HepG2 (cell line): ENCODE measurements around the gene RPS17. TPM values are rescaled to one million over a fixed set of nuclear protein-coding genes. Genes with fewer than 3 reads are reported as not detected.

Experiments
- ATAC-seq: fragments of 200-7000 bp; cut with Tn5 transposase; 3 replicates; pipeline ENCODE4 v1.9.1; 2020; ENCODE audit warnings: mild to moderate bottlenecking, moderate library complexity
- BruUV-seq: library from RNA; stranded (reverse); fragments of 400-500 nt; replicated peaks from 2 replicates; lab custom pipeline; 2021; lab: Mats Ljungman, UMichigan
- CTCF ChIA-PET: fragments of 300-600 bp; formaldehyde crosslinking; extraction: SDS; loops from one replicate; lab custom pipeline; 2021; ENCODE audit warnings: low total read pairs, inconsistent platforms, low intra/inter-chr PET ratio; lab: Yijun Ruan, JAX
- POLR2A ChIA-PET: fragments of 350-600 bp; sonication (Branson Sonifier 250); formaldehyde crosslinking; loops from one replicate; lab custom pipeline; 2020; ENCODE audit warnings: antibody characterized with exemption, inconsistent platforms; lab: Yijun Ruan, JAX
- DNase-seq: peaks from one replicate; pipeline ENCODE4 v3.0.0-alpha.2; 2015; ENCODE audit warnings: low spot score
- FAIRE-seq: peaks from 3 replicates; lab custom pipeline; 2011; peaks lifted over from hg19 to GRCh38; lab: Jason Lieb, UNC
- H2AFZ ChIP-seq: one replicate; pipeline ENCODE4 v1.6.1; 2011; ENCODE audit warnings: low read length, inconsistent platforms
- H3K27ac ChIP-seq: fragments of 300-600 bp; 3 replicates; pipeline ENCODE4 v1.8.0; 2011; ENCODE audit warnings: mixed run types, mild to moderate bottlenecking, mixed read lengths, low read length, inconsistent platforms; ENCODE audit not compliant: insufficient read depth; ENCODE audit errors: extremely low read length
- H3K27me3 ChIP-seq, 2 experiments: fragments of 200-600 bp in 1 of 2; 2 replicates in 1 of 2; 3 replicates in 1 of 2; pipeline versions ENCODE4 v1.6.0 to v1.8.0; 2011; ENCODE audit warnings: low read length in 2 of 2, mild to moderate bottlenecking in 2 of 2, moderate library complexity in 2 of 2, inconsistent platforms in 1 of 2; ENCODE audit not compliant: insufficient read depth in 2 of 2, control insufficient read depth in 1 of 2
- H3K36me3 ChIP-seq, 2 experiments: fragments of 200-600 bp in 1 of 2; replicated peaks in 1 of 2; 2 replicates in 1 of 2; 3 replicates in 1 of 2; pipeline versions ENCODE4 v1.5.1 to v1.8.0; 2011; ENCODE audit warnings: low read length in 2 of 2, inconsistent platforms in 1 of 2; ENCODE audit not compliant: insufficient read depth in 2 of 2, control insufficient read depth in 1 of 2
- H3K4me1 ChIP-seq: 2 replicates; pipeline ENCODE4 v1.5.1; 2012; ENCODE audit warnings: low read length, inconsistent platforms; ENCODE audit not compliant: insufficient read depth
- H3K4me2 ChIP-seq: 2 replicates; pipeline ENCODE4 v1.6.0; 2011; ENCODE audit warnings: low read depth, low read length, inconsistent platforms
- H3K4me3 ChIP-seq, 3 experiments: fragments of 200-600 bp in 1 of 3; sonication (generic), shearing (Covaris generic) in 1 of 3; replicated peaks in 1 of 3; 2 replicates each; pipeline ENCODE4 v1.5.1; 2011 to 2016; ENCODE audit warnings: low read length in 3 of 3, inconsistent platforms in 2 of 3, low read depth in 2 of 3, mild to moderate bottlenecking in 2 of 3, control low read depth in 1 of 3, mixed read lengths in 1 of 3; ENCODE audit not compliant: insufficient read depth in 1 of 3
- H3K79me2 ChIP-seq: one replicate; pipeline ENCODE4 v1.6.1; 2011; ENCODE audit warnings: low read length, inconsistent platforms; ENCODE audit not compliant: insufficient read depth
- H3K9ac ChIP-seq: 2 replicates; pipeline ENCODE4 v1.6.0; 2011; ENCODE audit warnings: mild to moderate bottlenecking, low read depth, low read length, inconsistent platforms; ENCODE audit not compliant: insufficient read depth
- H3K9me3 ChIP-seq: 2 replicates; pipeline ENCODE4 v1.5.1; 2012; ENCODE audit warnings: mild to moderate bottlenecking, low read length
- H4K20me1 ChIP-seq: 2 replicates; pipeline ENCODE4 v1.6.0; 2011; ENCODE audit warnings: inconsistent platforms, mild to moderate bottlenecking, low read length, moderate library complexity; ENCODE audit not compliant: insufficient read depth
- FIP1L1 ChIP-seq: fragments of 200-400 bp; formaldehyde crosslinking; IDR thresholded peaks from 2 replicates; pipeline ENCODE4 v1.6.1; 2018; ENCODE audit warnings: low read depth, mild to moderate bottlenecking, low read length, moderate library complexity, borderline replicate concordance; ENCODE audit not compliant: insufficient read depth
- NFKB2 ChIP-seq: sonication (generic); formaldehyde crosslinking; IDR thresholded peaks from 2 replicates; pipeline ENCODE4 v1.4.0; 2020; ENCODE audit warnings: missing genetic modification reagents, borderline replicate concordance
- ZNF367 ChIP-seq: sonication (generic); formaldehyde crosslinking; IDR thresholded peaks from 2 replicates; pipeline ENCODE4 v1.4.0; 2020; ENCODE audit warnings: missing genetic modification reagents, borderline replicate concordance
- ZNF749 ChIP-seq: sonication (generic); formaldehyde crosslinking; IDR thresholded peaks from 2 replicates; pipeline ENCODE4 v1.8.0; 2022; ENCODE audit warnings: mild to moderate bottlenecking, missing genetic modification reagents, moderate library complexity, borderline replicate concordance
- ZSCAN25 ChIP-seq: sonication (generic); formaldehyde crosslinking; IDR thresholded peaks from 2 replicates; pipeline ENCODE4 v1.8.0; 2022; ENCODE audit warnings: mild to moderate bottlenecking, missing genetic modification reagents
- WGBS: methylation state at CpG from one replicate; pipeline ENCODE4 v1.1.6; 2017; ENCODE audit warnings: low lambda C conversion rate; 5-methylcytosine and 5-hydroxymethylcytosine counted together
- in situ Hi-C: cut with HindIII; loops from 2 replicates; pipeline ENCODE4 v1.10.0; 2017; ENCODE audit warnings: low pct_unique_long_range_greater_than_20kb; ENCODE audit not compliant: extremely low pct_ligation_motif_present
- intact Hi-C: fragments of 100-400 bp; cut with micrococcal nuclease; formaldehyde crosslinking; loops from one replicate; pipeline ENCODE4 v1.10.0; 2022; ENCODE audit not compliant: unreplicated experiment
- polyA plus RNA-seq, 8 experiments: library from polyadenylated mRNA; depleted of rRNA in 3 of 8; stranded (reverse) in 7 of 8; unstranded in 1 of 8; fragments of >200 nt; fragmentation: Illumina TruSeq in 4 of 8; extraction: Trizol in 4 of 8; gene quantifications; 2 replicates each; pipeline versions ENCODE4 v1.2.1 to v1.2.3, GENCODE V29; 2011 to 2016; ENCODE audit warnings: low read depth in 4 of 8, missing spikeins in 1 of 8, mixed read lengths in 1 of 8; ENCODE audit not compliant: insufficient read depth in 1 of 8
- total RNA-seq, 5 experiments: library from RNA; depleted of rRNA; stranded (reverse); fragments of >200 nt; fragmentation: Illumina TruSeq; extraction: Trizol; gene quantifications; 2 replicates each; pipeline ENCODE4 v1.2.3, GENCODE V29; 2016; ENCODE audit warnings: low read depth in 1 of 5
- TF ChIP-seq, protein P1 (sequence below): sonication (generic); formaldehyde crosslinking; IDR thresholded peaks from 2 replicates; pipeline ENCODE4 v1.5.1; 2020; ENCODE audit warnings: mild to moderate bottlenecking, missing genetic modification reagents
- TF ChIP-seq, protein P2 (sequence below): sonication (generic); formaldehyde crosslinking; IDR thresholded peaks from 2 replicates; pipeline ENCODE4 v1.5.1; 2020; ENCODE audit warnings: missing genetic modification reagents, mild to moderate bottlenecking, borderline replicate concordance
- TF ChIP-seq, protein P3 (sequence below), 2 experiments: fragments of 450-650 bp in 1 of 2; sonication (generic) in 1 of 2; formaldehyde crosslinking; IDR thresholded peaks; 2 replicates each; pipeline versions ENCODE4 v1.5.0 to v1.8.0; 2020 to 2022; ENCODE audit warnings: mild to moderate bottlenecking in 1 of 2, missing genetic modification reagents in 1 of 2
- TF ChIP-seq, protein P4 (sequence below): IDR thresholded peaks from 2 replicates; pipeline ENCODE4 v1.4.0; 2020; ENCODE audit warnings: mild to moderate bottlenecking, missing genetic modification reagents

Gene RPS17
- total and polyA plus RNA-seq, 2 of the 13 experiments (the other 11 are each of a cell fraction or from before 2014, with no cell fraction given) = 2,570 to 5,021 TPM

DNA sequence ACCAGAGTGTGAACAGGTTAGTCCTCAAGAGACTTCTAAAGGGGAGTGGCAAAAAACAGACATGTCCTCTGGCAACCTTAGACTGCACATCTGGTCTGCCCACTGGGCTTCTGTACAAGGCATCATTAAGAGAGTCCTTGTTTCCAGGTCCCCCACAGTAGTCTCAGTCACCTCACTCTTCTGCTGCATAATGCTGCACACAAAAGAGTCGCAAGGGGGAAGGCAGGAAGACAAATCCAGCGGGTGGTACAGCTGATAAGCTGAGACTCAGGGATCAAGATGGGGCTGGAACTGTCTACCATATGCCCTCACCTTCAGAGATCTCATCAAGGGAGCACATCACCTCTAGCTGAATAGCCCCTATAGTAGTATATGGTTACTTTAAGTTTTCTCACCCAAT is 27.4 kb upstream of the RPS17 start (continued):
- TF ChIP-seq, protein P1, sequence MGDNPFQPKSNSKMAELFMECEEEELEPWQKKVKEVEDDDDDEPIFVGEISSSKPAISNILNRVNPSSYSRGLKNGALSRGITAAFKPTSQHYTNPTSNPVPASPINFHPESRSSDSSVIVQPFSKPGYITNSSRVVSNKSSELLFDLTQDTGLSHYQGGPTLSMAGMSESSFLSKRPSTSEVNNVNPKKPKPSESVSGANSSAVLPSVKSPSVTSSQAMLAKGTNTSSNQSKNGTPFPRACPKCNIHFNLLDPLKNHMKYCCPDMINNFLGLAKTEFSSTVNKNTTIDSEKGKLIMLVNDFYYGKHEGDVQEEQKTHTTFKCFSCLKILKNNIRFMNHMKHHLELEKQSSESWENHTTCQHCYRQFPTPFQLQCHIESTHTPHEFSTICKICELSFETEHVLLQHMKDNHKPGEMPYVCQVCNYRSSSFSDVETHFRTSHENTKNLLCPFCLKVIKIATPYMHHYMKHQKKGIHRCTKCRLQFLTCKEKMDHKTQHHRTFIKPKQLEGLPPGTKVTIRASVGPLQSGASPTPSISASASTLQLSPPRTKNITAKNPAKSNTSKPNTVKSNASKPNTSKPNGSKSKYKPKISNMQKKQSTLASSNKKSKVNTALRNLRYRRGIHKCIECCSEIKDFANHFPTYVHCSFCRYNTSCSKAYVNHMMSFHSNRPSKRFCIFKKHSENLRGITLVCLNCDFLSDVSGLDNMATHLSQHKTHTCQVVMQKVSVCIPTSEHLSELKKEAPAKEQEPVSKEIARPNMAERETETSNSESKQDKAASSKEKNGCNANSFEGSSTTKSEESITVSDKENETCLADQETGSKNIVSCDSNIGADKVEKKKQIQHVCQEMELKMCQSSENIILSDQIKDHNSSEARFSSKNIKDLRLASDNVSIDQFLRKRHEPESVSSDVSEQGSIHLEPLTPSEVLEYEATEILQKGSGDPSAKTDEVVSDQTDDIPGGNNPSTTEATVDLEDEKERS (CRISPR knock-in tag) = no peak
- TF ChIP-seq, protein P2, sequence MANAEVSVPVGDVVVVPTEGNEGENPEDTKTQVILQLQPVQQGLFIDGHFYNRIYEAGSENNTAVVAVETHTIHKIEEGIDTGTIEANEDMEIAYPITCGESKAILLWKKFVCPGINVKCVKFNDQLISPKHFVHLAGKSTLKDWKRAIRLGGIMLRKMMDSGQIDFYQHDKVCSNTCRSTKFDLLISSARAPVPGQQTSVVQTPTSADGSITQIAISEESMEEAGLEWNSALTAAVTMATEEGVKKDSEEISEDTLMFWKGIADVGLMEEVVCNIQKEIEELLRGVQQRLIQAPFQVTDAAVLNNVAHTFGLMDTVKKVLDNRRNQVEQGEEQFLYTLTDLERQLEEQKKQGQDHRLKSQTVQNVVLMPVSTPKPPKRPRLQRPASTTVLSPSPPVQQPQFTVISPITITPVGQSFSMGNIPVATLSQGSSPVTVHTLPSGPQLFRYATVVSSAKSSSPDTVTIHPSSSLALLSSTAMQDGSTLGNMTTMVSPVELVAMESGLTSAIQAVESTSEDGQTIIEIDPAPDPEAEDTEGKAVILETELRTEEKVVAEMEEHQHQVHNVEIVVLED (CRISPR knock-in tag) = no peak
- TF ChIP-seq ZSCAN25 (CRISPR knock-in tag) (no peak), FIP1L1 (no peak), NFKB2 (CRISPR knock-in tag) (no peak), ZNF749 (CRISPR knock-in tag) (no peak)
- TF ChIP-seq, all 625 proteins: peak for 0

DNA sequence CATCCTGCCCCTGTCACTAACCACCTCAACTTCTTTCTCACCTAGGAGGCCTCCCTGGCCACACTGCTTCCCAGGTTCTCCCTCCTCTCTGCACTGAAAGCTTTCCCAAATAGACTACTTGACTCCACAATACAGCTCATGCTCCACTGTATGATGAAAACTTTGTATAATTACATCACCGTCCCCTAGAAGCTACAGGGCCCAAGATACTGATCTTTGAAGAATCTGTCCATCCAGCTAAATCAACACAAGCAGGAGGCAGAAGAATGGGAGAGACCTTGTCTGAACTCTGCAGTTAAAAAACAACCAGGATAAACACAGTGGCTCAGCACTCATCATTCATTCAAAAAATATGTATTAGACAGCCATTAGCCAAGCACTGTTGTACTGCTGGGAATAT is 26.4 kb upstream of the RPS17 start:
- peaks cover 21% of the 10 kb centered on the region for H3K4me1 ChIP-seq
- no peak overlapping the region for H2AFZ ChIP-seq
- no peaks in the 10 kb centered on the region for H4K20me1 ChIP-seq
- peaks cover 0 to 17% of the 10 kb centered on the region in 2 experiments; a peak in 2 of 5 replicates for H3K27me3 ChIP-seq
- CTCF ChIA-PET = no interaction called here
- H3K27ac ChIP-seq = no peak overlapping the region
- H3K9ac ChIP-seq = no peak overlapping the region
- WGBS = 0% methylated on average over 1 of the region's 1 CpG
- peak; percentile 7 for DNase-seq
- in situ Hi-C loops (no loop called here), intact Hi-C loops (no loop called here)
- no peak overlapping the region for H3K4me3 ChIP-seq
- H3K36me3 ChIP-seq = no peaks in the 10 kb centered on the region
- H3K79me2 ChIP-seq = no peaks in the 10 kb centered on the region
- POLR2A ChIA-PET = interaction anchor here (1.4 kb wide), 1 partner anchor 26 kb away, joined by 6 read pairs; the partner anchor contains the start of gene RPS17
- peak; percentile 57 for ATAC-seq
- H3K4me2 ChIP-seq = no peak overlapping the region
- no peak for FAIRE-seq
- no TSS peak for BruUV-seq
- H3K9me3 ChIP-seq = no peaks in the 10 kb centered on the region
- TF ChIP-seq, protein P3, sequence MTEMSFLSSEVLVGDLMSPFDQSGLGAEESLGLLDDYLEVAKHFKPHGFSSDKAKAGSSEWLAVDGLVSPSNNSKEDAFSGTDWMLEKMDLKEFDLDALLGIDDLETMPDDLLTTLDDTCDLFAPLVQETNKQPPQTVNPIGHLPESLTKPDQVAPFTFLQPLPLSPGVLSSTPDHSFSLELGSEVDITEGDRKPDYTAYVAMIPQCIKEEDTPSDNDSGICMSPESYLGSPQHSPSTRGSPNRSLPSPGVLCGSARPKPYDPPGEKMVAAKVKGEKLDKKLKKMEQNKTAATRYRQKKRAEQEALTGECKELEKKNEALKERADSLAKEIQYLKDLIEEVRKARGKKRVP (CRISPR knock-in tag; IDR thresholded peaks at IDR 0.05) = peak in 1 of 2 experiments; percentile 92; a peak in 2 of 4 replicates
- TF ChIP-seq ZNF367 (CRISPR knock-in tag) = no peak
- TF ChIP-seq, protein P4, sequence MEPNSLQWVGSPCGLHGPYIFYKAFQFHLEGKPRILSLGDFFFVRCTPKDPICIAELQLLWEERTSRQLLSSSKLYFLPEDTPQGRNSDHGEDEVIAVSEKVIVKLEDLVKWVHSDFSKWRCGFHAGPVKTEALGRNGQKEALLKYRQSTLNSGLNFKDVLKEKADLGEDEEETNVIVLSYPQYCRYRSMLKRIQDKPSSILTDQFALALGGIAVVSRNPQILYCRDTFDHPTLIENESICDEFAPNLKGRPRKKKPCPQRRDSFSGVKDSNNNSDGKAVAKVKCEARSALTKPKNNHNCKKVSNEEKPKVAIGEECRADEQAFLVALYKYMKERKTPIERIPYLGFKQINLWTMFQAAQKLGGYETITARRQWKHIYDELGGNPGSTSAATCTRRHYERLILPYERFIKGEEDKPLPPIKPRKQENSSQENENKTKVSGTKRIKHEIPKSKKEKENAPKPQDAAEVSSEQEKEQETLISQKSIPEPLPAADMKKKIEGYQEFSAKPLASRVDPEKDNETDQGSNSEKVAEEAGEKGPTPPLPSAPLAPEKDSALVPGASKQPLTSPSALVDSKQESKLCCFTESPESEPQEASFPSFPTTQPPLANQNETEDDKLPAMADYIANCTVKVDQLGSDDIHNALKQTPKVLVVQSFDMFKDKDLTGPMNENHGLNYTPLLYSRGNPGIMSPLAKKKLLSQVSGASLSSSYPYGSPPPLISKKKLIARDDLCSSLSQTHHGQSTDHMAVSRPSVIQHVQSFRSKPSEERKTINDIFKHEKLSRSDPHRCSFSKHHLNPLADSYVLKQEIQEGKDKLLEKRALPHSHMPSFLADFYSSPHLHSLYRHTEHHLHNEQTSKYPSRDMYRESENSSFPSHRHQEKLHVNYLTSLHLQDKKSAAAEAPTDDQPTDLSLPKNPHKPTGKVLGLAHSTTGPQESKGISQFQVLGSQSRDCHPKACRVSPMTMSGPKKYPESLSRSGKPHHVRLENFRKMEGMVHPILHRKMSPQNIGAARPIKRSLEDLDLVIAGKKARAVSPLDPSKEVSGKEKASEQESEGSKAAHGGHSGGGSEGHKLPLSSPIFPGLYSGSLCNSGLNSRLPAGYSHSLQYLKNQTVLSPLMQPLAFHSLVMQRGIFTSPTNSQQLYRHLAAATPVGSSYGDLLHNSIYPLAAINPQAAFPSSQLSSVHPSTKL (CRISPR knock-in tag) = peak; percentile 42; the same call in 1 of the 2 replicates
